Large intestine (tissue), 12 donors: Measurements from ENCODE around the gene MTRF1. TPM values are rescaled to one million over a fixed set of nuclear protein-coding genes. Genes with fewer than 3 reads are reported as not detected.
A peak's percentile ranks its signal among the peaks of the same experiment; 100 is the strongest.

Source experiments
- DNase-seq, 2 donors: peaks; one replicate each; pipeline versions ENCODE4 v3.0.0 to v3.0.0-alpha.2; 2013
- H3K27ac ChIP-seq: one replicate; pipeline ENCODE4 v1.5.1; 2013; ENCODE audit warnings: low read length
- H3K27me3 ChIP-seq: 2 replicates; pipeline ENCODE4 v1.6.1; 2013; ENCODE audit warnings: low read length; ENCODE audit not compliant: control insufficient read depth, insufficient read depth
- H3K36me3 ChIP-seq: 2 replicates; pipeline ENCODE4 v1.6.1; 2013; ENCODE audit warnings: low read length; ENCODE audit not compliant: control insufficient read depth, insufficient read depth
- H3K4me1 ChIP-seq: one replicate; pipeline ENCODE4 v1.6.1; 2013; ENCODE audit warnings: low read length; ENCODE audit not compliant: control insufficient read depth, insufficient read depth
- H3K4me3 ChIP-seq: one replicate; pipeline ENCODE4 v1.5.1; 2013; ENCODE audit warnings: low read length
- H3K9me3 ChIP-seq: one replicate; pipeline ENCODE4 v1.6.1; 2013; ENCODE audit warnings: mild to moderate bottlenecking, low read depth, low read length, moderate library complexity; ENCODE audit not compliant: control insufficient read depth
- WGBS: methylation state at CpG from one replicate; pipeline ENCODE4 v1.1.5; 2013; ENCODE audit warnings: low lambda C conversion rate; ENCODE audit not compliant: insufficient coverage; 5-methylcytosine and 5-hydroxymethylcytosine counted together
- long read RNA-seq, 11 donors: transcript quantifications; one replicate each; lab custom pipeline, GENCODE V29; 2026
- polyA plus RNA-seq: library from polyadenylated mRNA; unstranded; fragments of 120-200 nt; gene quantifications from one replicate; pipeline ENCODE4 v1.2.1, GENCODE V29; 2013

MTRF1 gene, protein sequence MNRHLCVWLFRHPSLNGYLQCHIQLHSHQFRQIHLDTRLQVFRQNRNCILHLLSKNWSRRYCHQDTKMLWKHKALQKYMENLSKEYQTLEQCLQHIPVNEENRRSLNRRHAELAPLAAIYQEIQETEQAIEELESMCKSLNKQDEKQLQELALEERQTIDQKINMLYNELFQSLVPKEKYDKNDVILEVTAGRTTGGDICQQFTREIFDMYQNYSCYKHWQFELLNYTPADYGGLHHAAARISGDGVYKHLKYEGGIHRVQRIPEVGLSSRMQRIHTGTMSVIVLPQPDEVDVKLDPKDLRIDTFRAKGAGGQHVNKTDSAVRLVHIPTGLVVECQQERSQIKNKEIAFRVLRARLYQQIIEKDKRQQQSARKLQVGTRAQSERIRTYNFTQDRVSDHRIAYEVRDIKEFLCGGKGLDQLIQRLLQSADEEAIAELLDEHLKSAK
- polyA plus RNA-seq = 18.6 TPM
- long read RNA-seq, donor 1, partial matches to known transcripts = 0 of 2 reads
- long read RNA-seq, donor 1, other reads (novel, unspliced or antisense) = 0 of 2 reads
- long read RNA-seq, donor 2, partial matches to known transcripts = 0 of 2 reads
- long read RNA-seq, donor 2, other reads (novel, unspliced or antisense) = 0 of 2 reads
- long read RNA-seq, donor 3 = 0 reads
- long read RNA-seq, donor 4 = 0 reads
- long read RNA-seq, donor 5 = 0 reads
- long read RNA-seq, donor 6, partial matches to known transcripts = 0 of 2 reads
- long read RNA-seq, donor 6, other reads (novel, unspliced or antisense) = 0 of 2 reads
- long read RNA-seq, donor 7, partial matches to known transcripts = 0 of 2 reads
- long read RNA-seq, donor 7, other reads (novel, unspliced or antisense) = 0 of 2 reads
- long read RNA-seq, donor 8, partial matches to known transcripts = 0 of 2 reads
- long read RNA-seq, donor 8, other reads (novel, unspliced or antisense) = 0 of 2 reads
- long read RNA-seq, donor 9, partial matches to known transcripts = 0 of 3 reads
- long read RNA-seq, donor 9, other reads (novel, unspliced or antisense) = 0 of 3 reads
- long read RNA-seq, donor 10 = 0 reads
- long read RNA-seq, donor 11, partial matches to known transcripts = 0 of 1 reads
- long read RNA-seq, donor 11, other reads (novel, unspliced or antisense) = 0 of 1 reads

GRCh38 chr13:41263261-41263971 is at the start of gene MTRF1:
TSS of gene MTRF1 (minus strand) at chr13:41263576. CDS start at chr13:41260907, 2,669 bp downstream.
- Histone ChIP-seq H3K9me3 (peaks cover 1% of the 10 kb centered on the region), H3K27me3 (no peaks in the 10 kb centered on the region), H3K4me1 (no peaks in the 10 kb centered on the region), H3K36me3 (peaks cover 13% of the 10 kb centered on the region), H3K4me3 (peak within 1 kb of the TSS; percentile 86), H3K27ac (peak within 1 kb of the TSS; percentile 71)
- peak; percentile 77 to 93 for DNase-seq
- WGBS = 0% methylated on average over 4 of the region's 32 CpGs

DNA sequence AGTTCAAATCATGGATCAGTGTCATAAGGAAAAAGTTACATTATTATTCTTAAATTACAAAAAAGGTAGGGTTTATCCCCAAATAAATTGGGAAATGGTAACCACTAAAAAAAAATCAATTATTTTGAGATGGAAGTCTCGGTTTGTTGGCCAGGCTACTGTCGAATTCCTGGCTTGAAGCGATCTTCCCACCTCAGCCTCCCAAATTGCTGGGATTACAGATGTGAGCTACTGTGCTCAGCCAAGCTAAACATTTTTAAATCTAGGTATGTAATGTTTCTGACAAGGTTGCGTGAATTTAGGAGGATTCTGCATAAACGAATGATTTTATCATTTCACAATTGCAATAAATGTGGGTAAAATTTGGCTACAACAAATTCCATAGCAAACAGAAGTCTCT is 49.7 kb upstream of the MTRF1 start:
- Histone ChIP-seq H3K36me3 (no peaks in the 10 kb centered on the region), H3K9me3 (no peaks in the 10 kb centered on the region), H3K4me3 (no peak overlapping the region), H3K4me1 (peaks cover 5% of the 10 kb centered on the region), H3K27ac (no peak overlapping the region), H3K27me3 (no peaks in the 10 kb centered on the region)
- no peak for DNase-seq
- no CpG with 5 or more reads among the region's 5 CpGs for WGBS

DNA sequence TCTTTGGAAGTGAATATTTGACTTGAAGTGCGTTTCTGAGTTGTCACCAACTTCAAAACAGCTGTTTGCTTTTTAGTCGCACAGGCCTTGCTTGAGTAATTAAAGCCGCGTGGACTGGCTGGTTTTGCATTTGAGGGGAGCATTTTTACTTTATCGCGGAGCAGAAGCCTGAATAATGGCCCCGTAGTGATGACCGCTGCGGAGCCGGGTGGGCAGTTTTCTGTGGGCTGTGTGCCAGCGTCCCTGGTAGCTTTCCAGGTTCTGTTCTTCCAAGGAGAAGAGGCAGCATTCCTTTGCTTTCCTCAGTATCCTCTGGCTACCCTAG is 48.8 kb upstream of the MTRF1 start:
- H3K4me3 ChIP-seq = peak overlapping the region; percentile 97
- H3K36me3 ChIP-seq = no peaks in the 10 kb centered on the region
- no peaks in the 10 kb centered on the region for H3K27me3 ChIP-seq
- WGBS = no CpG with 5 or more reads among the region's 11 CpGs
- peaks cover 5% of the 10 kb centered on the region for H3K4me1 ChIP-seq
- no peaks in the 10 kb centered on the region for H3K9me3 ChIP-seq
- DNase-seq = peak in 1 of 2 donors; percentile 3
- H3K27ac ChIP-seq = peak overlapping the region; percentile 93

GRCh38 chr13:41311406-41312175 is 48.2 kb upstream of the MTRF1 start:
- peak; percentile 5 to 66 for DNase-seq
- H3K27me3 ChIP-seq = no peaks in the 10 kb centered on the region
- peaks cover 5% of the 10 kb centered on the region for H3K4me1 ChIP-seq
- H3K36me3 ChIP-seq = no peaks in the 10 kb centered on the region
- H3K4me3 ChIP-seq = peak overlapping the region; percentile 97
- peak overlapping the region; percentile 93 for H3K27ac ChIP-seq
- no CpG with 5 or more reads among the region's 73 CpGs for WGBS
- H3K9me3 ChIP-seq = no peaks in the 10 kb centered on the region

- H3K9me3 ChIP-seq = no peaks in the 10 kb centered on the region
- H3K4me3 ChIP-seq = peak within 1 kb of the TSS; percentile 97
- peaks cover 5% of the 10 kb centered on the region for H3K4me1 ChIP-seq
- H3K27ac ChIP-seq = peak within 1 kb of the TSS; percentile 93
- peak; percentile 88 to 92 for DNase-seq
- no CpG with 5 or more reads among the region's 32 CpGs for WGBS
- H3K27me3 ChIP-seq = no peaks in the 10 kb centered on the region
- H3K36me3 ChIP-seq = no peaks in the 10 kb centered on the region
Measured at GRCh38 chr13:41310963-41311405, 47.6 kb upstream of the MTRF1 start, which contains the start of gene NAA16. TSS of gene NAA16 (plus strand) at chr13:41311267. CDS start at chr13:41311529, 262 bp downstream.

GRCh38 chr13:41307884-41308640 is 44.7 kb upstream of the MTRF1 start:
- H3K4me3 ChIP-seq = no peak overlapping the region
- H3K27me3 ChIP-seq = no peaks in the 10 kb centered on the region
- DNase-seq = no peak
- H3K27ac ChIP-seq = no peak overlapping the region
- H3K9me3 ChIP-seq = no peaks in the 10 kb centered on the region
- no peaks in the 10 kb centered on the region for H3K36me3 ChIP-seq
- peaks cover 4% of the 10 kb centered on the region for H3K4me1 ChIP-seq
- WGBS = 0% methylated on average over 1 of the region's 11 CpGs

DNA sequence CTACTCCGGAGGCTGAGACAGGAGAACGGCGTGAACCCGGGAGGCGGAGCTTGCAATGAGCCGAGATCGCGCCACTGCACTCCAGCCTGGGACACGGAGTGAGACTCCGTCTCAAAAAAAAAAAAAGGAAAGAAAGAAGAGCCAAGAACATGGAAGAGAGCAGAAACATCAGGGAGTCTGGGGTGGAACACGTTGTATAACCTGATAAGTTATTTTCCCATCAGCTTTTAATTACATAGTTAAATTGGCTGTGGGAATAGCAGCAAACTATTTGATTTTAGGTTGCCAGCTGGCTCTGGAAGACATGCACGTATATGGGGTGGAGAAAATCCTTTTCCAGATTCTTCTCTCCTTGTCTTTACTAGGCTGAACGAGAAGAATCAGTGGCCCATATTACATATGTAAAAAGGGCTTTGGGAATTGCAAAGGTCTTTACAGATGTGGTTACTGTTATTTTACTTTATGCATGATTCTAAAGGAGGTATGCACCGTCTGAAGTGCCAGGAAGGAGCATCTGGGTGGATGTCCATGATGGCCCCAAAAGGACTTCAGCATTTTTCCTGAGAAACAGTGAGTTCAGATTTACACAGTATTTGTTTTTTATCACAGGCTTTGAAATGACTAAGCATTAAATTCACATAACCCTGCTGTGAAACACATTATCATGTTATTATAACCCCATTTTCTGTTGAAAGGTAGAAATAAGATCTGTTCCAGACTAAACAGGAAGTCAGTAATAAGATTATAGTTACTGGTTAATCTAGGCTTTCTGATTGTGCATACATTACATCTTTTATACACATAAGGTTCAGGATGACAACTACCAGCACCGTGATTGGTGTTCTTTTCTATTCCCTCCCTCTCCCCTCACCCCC is 43.1 kb upstream of the MTRF1 start:
- WGBS = no CpG with 5 or more reads among the region's 15 CpGs
- no peak overlapping the region for H3K4me3 ChIP-seq
- H3K27me3 ChIP-seq = no peaks in the 10 kb centered on the region
- H3K27ac ChIP-seq = no peak overlapping the region
- H3K4me1 ChIP-seq = no peaks in the 10 kb centered on the region
- H3K36me3 ChIP-seq = no peaks in the 10 kb centered on the region
- no peaks in the 10 kb centered on the region for H3K9me3 ChIP-seq
- no peak for DNase-seq

DNA sequence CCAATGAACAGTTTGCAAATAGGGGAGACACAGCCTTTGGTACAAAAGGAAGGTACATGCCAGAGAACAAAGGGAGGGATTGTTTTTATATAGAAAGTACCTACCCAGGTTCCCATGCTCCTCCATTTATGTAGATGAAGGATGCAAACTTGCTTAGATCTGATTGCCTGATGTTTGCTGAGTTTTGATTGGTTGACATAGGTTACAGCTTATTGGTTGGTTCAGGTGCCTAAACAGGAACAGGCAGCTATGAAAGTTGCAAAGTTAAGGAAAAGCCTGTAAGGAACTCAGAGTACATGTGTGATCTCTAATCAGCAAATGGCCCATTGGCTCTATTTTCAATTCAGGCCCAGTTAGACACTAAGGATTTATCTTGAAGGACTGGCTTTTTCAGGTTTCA is 41.2 kb upstream of the MTRF1 start:
- Histone ChIP-seq H3K36me3 (no peaks in the 10 kb centered on the region), H3K4me3 (no peak overlapping the region), H3K27ac (no peak overlapping the region), H3K4me1 (no peaks in the 10 kb centered on the region), H3K9me3 (no peaks in the 10 kb centered on the region), H3K27me3 (no peaks in the 10 kb centered on the region)
- DNase-seq = no peak
